ENCODE results near the gene EXOC4. TPM values are rescaled to one million over a fixed set of nuclear protein-coding genes. Genes with fewer than 3 reads are reported as not detected.

EXOC4 gene
- total RNA-seq, 4 donors from 2014 or later: 82.4 to 204 (median 128) TPM

- in situ Hi-C loops (cut with MboI; ENCODE audit: low pct_ligation_motif_present in 1 of 4, low pct_unique_long_range_greater_than_20kb in 1 of 4, low sequenced_read_pairs in 3 of 4): no loop called here
- TF ChIP-seq POLR2A (IDR thresholded peaks at IDR 0.05) (no peak), CTCF (IDR thresholded peaks at IDR 0.05) (no peak)
- intact Hi-C loops (cut with DNase I; ENCODE audit: low total_unique reads): no loop called here
- H3K36me3 ChIP-seq: no peaks in the 10 kb centered on the region
- H3K9me3 ChIP-seq: no peaks in the 10 kb centered on the region
- DNase-seq: no peak
- no peak overlapping the region for H3K27ac ChIP-seq
- no peak overlapping the region for H3K4me3 ChIP-seq
- H3K4me1 ChIP-seq: no peaks in the 10 kb centered on the region
- WGBS, 2 donors (ENCODE audit: low coverage in 1 of 2): 92 to 100% methylated on average over 3 of the region's 3 CpGs
- no peaks in the 10 kb centered on the region for H3K27me3 ChIP-seq
These were observed 461.8 kb downstream of the EXOC4 start for GRCh38 chr7:133714654-133715053.

- H3K4me3 ChIP-seq: no peak overlapping the region
- TF ChIP-seq EP300 (IDR thresholded peaks at IDR 0.05; ENCODE audit: low read depth): no peak
- TF ChIP-seq POLR2AphosphoS5 (IDR thresholded peaks at IDR 0.05): no peak
- no peak for TF ChIP-seq CTCF (IDR thresholded peaks at IDR 0.05)
- no peak for TF ChIP-seq POLR2A (IDR thresholded peaks at IDR 0.05)
- 100% methylated on average over 1 of the region's 1 CpG; no CpG with 5 or more reads in 1 of the 2 donors for WGBS, 2 donors (ENCODE audit: low coverage in 1 of 2)
- DNase-seq: no peak
- no peaks in the 10 kb centered on the region for H3K27me3 ChIP-seq
- H3K4me1 ChIP-seq: no peaks in the 10 kb centered on the region
- H3K9me3 ChIP-seq: no peaks in the 10 kb centered on the region
- intact Hi-C loops (cut with DNase I; ENCODE audit: low total_unique reads): no loop called here
- no peaks in the 10 kb centered on the region for H3K36me3 ChIP-seq
- H3K27ac ChIP-seq: no peak overlapping the region
- in situ Hi-C loops (cut with MboI; ENCODE audit: low pct_ligation_motif_present in 1 of 4, low pct_unique_long_range_greater_than_20kb in 1 of 4, low sequenced_read_pairs in 3 of 4): no loop called here
These were observed 465.3 kb downstream of the EXOC4 start for GRCh38 chr7:133718131-133718530.

- WGBS, 2 donors (ENCODE audit: low coverage in 1 of 2): 88 to 94% methylated on average over 1 of the region's 1 CpG
- no peak for DNase-seq
- H3K36me3 ChIP-seq: no peaks in the 10 kb centered on the region
- no peaks in the 10 kb centered on the region for H3K9me3 ChIP-seq
- in situ Hi-C loops (cut with MboI; ENCODE audit: low pct_ligation_motif_present in 1 of 4, low pct_unique_long_range_greater_than_20kb in 1 of 4, low sequenced_read_pairs in 3 of 4): no loop called here
- intact Hi-C loops (cut with DNase I; ENCODE audit: low total_unique reads): no loop called here
- no peaks in the 10 kb centered on the region for H3K4me1 ChIP-seq
- no peaks in the 10 kb centered on the region for H3K27me3 ChIP-seq
- H3K4me3 ChIP-seq: no peak overlapping the region
- no peak overlapping the region for H3K27ac ChIP-seq
- no peak for TF ChIP-seq POLR2AphosphoS5 (IDR thresholded peaks at IDR 0.05)
- TF ChIP-seq CTCF (IDR thresholded peaks at IDR 0.05): no peak
- no peak for TF ChIP-seq POLR2A (IDR thresholded peaks at IDR 0.05)
- TF ChIP-seq EP300 (IDR thresholded peaks at IDR 0.05; ENCODE audit: low read depth): no peak
These were observed 470.2 kb downstream of the EXOC4 start for GRCh38 chr7:133723044-133723443.

GRCh38 chr7:133724148-133724547, 471.3 kb downstream of the EXOC4 start:
- intact Hi-C loops (cut with DNase I; ENCODE audit: low total_unique reads): no loop called here
- TF ChIP-seq EP300 (IDR thresholded peaks at IDR 0.05; ENCODE audit: low read depth) (no peak), POLR2A (IDR thresholded peaks at IDR 0.05) (no peak), POLR2AphosphoS5 (IDR thresholded peaks at IDR 0.05) (no peak), CTCF (IDR thresholded peaks at IDR 0.05) (no peak)
- no peaks in the 10 kb centered on the region for H3K9me3 ChIP-seq
- no peak overlapping the region for H3K4me3 ChIP-seq
- in situ Hi-C loops (cut with MboI; ENCODE audit: low pct_ligation_motif_present in 1 of 4, low pct_unique_long_range_greater_than_20kb in 1 of 4, low sequenced_read_pairs in 3 of 4): no loop called here
- H3K4me1 ChIP-seq: no peaks in the 10 kb centered on the region
- no peak for DNase-seq
- H3K36me3 ChIP-seq: no peaks in the 10 kb centered on the region
- no peaks in the 10 kb centered on the region for H3K27me3 ChIP-seq
- no peak overlapping the region for H3K27ac ChIP-seq
- WGBS, 2 donors (ENCODE audit: low coverage in 1 of 2): 87 to 94% methylated on average over 2 of the region's 2 CpGs

Measured in transverse colon (tissue), 4 donors.